Kidney epithelial cell (primary cell): ENCODE results near the gene CCDC191. TPM values are rescaled to one million over a fixed set of nuclear protein-coding genes. Genes with fewer than 3 reads are reported as not detected.

Experiments used
- DNase-seq: peaks from one replicate; pipeline ENCODE4 v3.0.0-alpha.2; 2010; ENCODE audit warnings: low read depth
- H3K27me3 ChIP-seq: 2 replicates; pipeline ENCODE4 v1.6.0; 2011; ENCODE audit warnings: low read length; ENCODE audit not compliant: control insufficient read depth, insufficient read depth
- H3K36me3 ChIP-seq: 2 replicates; pipeline ENCODE4 v1.5.1; 2011; ENCODE audit warnings: low read length; ENCODE audit not compliant: control insufficient read depth, insufficient read depth
- H3K4me3 ChIP-seq: 2 replicates; pipeline ENCODE4 v1.5.1; 2011; ENCODE audit warnings: low read depth, mild to moderate bottlenecking, control low read depth, low read length
- total RNA-seq: library from RNA; depleted of rRNA; stranded (reverse); fragments of >200 nt; gene quantifications from 2 replicates; pipeline ENCODE4 v1.2.3, GENCODE V29; 2015
- TF ChIP-seq, protein P1 (sequence below): IDR thresholded peaks from 2 replicates; pipeline ENCODE4 v1.5.1; 2011; ENCODE audit warnings: mild to moderate bottlenecking, moderate library complexity, low read length, control low read depth, inconsistent platforms; ENCODE audit not compliant: insufficient read depth, poor library complexity, severe bottlenecking

CCDC191 gene
- total RNA-seq, 1 donor from 2014 or later: 2.0 TPM

GRCh38 chr3:113977822-113978221, 78.5 kb downstream of the CCDC191 start:
- TF ChIP-seq, protein P1, sequence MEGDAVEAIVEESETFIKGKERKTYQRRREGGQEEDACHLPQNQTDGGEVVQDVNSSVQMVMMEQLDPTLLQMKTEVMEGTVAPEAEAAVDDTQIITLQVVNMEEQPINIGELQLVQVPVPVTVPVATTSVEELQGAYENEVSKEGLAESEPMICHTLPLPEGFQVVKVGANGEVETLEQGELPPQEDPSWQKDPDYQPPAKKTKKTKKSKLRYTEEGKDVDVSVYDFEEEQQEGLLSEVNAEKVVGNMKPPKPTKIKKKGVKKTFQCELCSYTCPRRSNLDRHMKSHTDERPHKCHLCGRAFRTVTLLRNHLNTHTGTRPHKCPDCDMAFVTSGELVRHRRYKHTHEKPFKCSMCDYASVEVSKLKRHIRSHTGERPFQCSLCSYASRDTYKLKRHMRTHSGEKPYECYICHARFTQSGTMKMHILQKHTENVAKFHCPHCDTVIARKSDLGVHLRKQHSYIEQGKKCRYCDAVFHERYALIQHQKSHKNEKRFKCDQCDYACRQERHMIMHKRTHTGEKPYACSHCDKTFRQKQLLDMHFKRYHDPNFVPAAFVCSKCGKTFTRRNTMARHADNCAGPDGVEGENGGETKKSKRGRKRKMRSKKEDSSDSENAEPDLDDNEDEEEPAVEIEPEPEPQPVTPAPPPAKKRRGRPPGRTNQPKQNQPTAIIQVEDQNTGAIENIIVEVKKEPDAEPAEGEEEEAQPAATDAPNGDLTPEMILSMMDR: no peak
- no peak overlapping the region for H3K4me3 ChIP-seq
- H3K36me3 ChIP-seq: no peaks in the 10 kb centered on the region
- H3K27me3 ChIP-seq: no peaks in the 10 kb centered on the region
- DNase-seq: no peak

GRCh38 chr3:113968986-113969385, 87.3 kb downstream of the CCDC191 start:
- Histone ChIP-seq H3K36me3 (no peaks in the 10 kb centered on the region), H3K4me3 (no peak overlapping the region), H3K27me3 (no peaks in the 10 kb centered on the region)
- no peak for DNase-seq
- TF ChIP-seq, protein P1: no peak

DNA sequence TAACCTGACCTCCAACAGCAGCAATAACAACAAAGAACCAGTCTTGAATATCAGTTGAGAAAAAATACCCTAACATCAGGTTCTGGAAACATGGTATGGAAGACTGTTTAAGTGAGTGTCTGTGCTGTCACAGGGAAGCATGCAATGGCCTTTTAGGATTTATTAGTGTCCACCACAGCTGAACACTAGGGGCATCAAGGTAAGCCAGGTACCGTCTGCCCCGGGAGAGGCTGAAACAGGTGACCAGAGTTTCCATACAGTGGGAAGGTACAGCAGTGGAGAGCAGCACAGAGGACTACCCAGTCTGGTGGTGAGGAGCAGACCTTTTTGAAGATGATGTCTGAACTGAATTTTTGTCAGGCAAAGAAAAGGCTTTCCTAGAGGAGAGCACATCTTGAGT, 90.2 kb downstream of the CCDC191 start:
- no peak for DNase-seq
- no peaks in the 10 kb centered on the region for H3K27me3 ChIP-seq
- no peaks in the 10 kb centered on the region for H3K36me3 ChIP-seq
- H3K4me3 ChIP-seq: no peak overlapping the region
- TF ChIP-seq, protein P1: no peak

DNA sequence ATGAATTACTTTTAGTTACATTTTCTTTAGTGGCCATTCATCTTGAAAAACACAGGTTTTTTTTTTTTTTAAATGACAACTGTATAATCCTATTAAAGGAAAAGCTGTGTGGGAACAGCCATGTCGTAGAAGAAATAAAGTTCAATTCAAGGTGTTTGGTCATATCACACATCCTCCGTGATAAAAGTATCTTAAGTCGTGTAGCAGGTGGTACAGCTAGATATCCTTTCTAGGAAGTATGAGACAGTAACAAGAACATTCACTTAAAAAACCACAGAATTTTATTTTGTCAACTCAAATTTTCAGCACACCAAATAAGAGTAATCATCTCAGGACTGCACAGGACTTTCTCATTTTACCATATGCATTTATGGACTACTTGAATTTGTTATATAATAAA, 92.4 kb downstream of the CCDC191 start:
- H3K27me3 ChIP-seq: no peaks in the 10 kb centered on the region
- H3K36me3 ChIP-seq: no peaks in the 10 kb centered on the region
- no peak overlapping the region for H3K4me3 ChIP-seq
- no peak for DNase-seq
- TF ChIP-seq, protein P1: no peak

DNA sequence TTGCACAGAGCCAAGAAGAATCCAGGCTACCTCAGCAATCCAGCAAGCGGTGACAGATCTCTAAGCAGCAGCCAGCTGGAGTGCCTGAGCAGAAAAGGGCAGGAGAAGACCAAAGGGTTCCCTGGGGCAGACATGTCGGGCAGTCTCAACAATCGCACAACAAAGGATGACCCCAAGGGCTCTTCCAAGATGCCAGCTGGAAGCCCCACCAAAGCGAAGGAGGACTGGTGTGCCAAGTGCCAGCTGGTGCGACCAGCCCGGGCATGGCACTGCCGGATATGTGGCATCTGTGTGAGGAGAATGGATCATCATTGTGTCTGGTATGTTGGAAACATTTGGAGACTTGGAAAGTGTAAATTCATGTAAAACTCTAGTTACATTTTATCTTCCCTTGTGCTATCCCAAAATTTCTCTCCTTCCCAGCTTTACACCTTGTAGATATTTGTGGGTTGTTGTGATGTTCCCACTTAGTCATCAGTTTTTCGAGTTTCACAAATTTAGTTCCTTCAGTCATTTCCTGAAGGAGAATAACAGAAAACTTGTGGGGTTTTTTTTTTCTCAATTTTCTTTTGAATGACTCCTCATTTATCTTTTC, 102.1 kb downstream of the CCDC191 start:
- Histone ChIP-seq H3K36me3 (no peaks in the 10 kb centered on the region), H3K27me3 (no peaks in the 10 kb centered on the region), H3K4me3 (no peak overlapping the region)
- DNase-seq: no peak
- TF ChIP-seq, protein P1: no peak

DNA sequence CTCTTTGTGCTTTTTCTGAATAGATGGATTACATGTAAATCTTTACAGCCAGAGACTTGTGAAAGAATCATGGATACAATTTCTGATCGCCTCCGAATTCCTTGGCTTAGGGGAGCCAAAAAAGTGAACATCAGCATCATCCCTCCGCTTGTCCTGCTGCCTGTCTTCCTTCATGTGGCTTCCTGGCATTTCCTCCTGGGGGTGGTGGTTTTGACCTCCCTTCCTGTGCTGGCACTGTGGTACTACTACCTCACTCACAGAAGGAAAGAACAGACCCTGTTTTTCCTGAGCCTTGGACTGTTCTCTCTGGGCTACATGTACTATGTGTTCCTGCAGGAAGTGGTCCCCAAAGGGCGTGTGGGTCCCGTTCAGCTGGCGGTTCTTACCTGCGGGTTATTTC, 102.6 kb downstream of the CCDC191 start:
- Histone ChIP-seq H3K36me3 (no peaks in the 10 kb centered on the region), H3K4me3 (no peak overlapping the region), H3K27me3 (no peaks in the 10 kb centered on the region)
- TF ChIP-seq, protein P1: no peak
- DNase-seq: no peak
